Smooth muscle cell of the umbilical artery (primary cell): ENCODE data around the gene MAP3K9. TPM values are rescaled to one million over a fixed set of nuclear protein-coding genes. Genes with fewer than 3 reads are reported as not detected.

Experiments
- total RNA-seq: library from RNA; depleted of rRNA; stranded (reverse); fragments of >200 nt; gene quantifications from 2 replicates; pipeline ENCODE4 v1.2.3, GENCODE V29; 2014

The MAP3K9 gene
- total RNA-seq: 0.59 and 1.4 TPM in 2 replicates

DNA sequence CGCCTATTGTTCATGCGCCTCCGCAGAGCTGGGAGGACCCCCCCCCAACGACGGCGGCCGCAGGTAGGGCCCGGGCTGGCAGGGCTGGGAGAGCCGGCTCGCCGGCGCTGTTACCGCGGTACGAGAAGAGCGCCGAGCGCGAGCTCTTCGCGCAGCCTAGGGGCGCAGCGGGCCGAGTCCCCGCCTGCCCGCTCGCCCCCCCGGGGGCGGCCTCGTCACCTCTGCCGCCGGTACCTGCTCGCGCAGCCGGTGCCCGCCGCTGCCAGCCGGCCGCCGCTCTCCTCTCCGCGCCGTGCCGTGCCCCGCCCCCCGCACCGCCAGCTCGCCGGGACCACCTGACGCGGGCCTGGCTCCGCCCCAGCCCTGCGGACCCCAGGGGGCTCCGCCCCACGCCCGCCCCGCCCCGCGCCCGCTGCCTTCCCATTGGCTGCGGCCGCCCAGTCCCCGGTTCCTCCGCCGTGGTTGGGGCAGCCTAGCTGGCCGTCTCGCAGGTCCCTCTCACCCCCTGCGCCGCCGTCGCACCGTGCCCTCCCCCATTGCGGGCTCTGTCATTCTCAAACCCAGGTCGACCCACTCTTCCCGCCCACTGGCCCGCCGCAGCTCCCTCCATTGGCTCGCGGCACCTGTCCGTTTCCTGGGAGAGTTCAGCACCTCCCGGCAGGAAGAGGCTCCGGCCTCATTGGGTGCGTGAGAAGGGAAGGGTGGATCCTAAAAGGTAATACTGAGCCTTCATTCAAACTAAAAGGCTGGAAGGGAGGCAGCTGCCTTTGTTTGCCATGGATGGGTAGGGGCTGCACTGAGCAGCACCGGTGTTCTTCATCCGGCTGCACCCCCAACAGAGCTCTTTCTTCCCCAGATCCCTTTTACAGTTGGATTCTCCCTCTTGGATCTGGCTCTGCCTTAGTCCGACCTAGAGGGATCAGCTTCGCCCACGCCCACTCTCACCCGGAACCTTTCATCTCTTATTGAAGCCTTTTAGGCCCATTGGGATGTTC, at the start of gene MAP3K9:
TSS of gene MAP3K9 (minus strand) at position 289 of the 995 bp plus-strand sequence. CDS start 342 bp downstream, outside the sequence.

Other genes with a start within 250 kb of the MAP3K9 start
- 33.9 and 37.3 TPM in 2 replicates for gene MED6, start 208.9 kb downstream of the MAP3K9 start, total RNA-seq
- under 0.01 TPM in 2 replicates for gene TTC9, start 167.6 kb downstream of the MAP3K9 start, total RNA-seq
- 68.2 and 74.8 TPM in 2 replicates for gene PCNX1, start 97.9 kb upstream of the MAP3K9 start, total RNA-seq